AG09319 (cell line): ENCODE data around the gene FZR1.

ENCODE experiments used
- DNase-seq: peaks from one replicate; pipeline ENCODE4 v3.0.0-alpha.2; 2010; ENCODE audit warnings: low read depth; ENCODE audit errors: extremely low read depth
- CTCF ChIP-seq: IDR thresholded peaks from 2 replicates; pipeline ENCODE4 v1.5.1; 2011; ENCODE audit warnings: low read depth, mild to moderate bottlenecking, inconsistent platforms, low read length, moderate library complexity

The FZR1 gene

DNA sequence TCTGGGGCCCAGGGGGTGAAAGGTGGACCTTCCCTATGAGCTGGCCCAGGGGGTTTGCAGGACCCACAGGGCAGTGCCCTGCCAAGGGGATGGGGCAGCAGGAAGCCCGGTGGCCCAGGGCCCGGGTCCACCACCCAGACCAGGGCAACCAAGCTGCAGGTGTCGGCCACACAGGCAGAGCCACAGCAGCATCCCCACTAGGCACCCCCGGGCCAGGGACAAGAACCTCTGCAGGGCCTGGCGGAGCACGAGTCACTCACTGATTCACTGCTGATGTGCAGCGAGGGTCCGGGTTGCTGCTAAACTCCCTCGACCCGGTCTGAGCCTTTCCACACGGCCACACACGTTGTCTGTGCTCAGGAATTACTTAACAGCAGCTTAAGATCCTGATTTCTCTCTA lies 8.8 kb downstream of the FZR1 start:
- no peak for DNase-seq
- no peak for TF ChIP-seq CTCF

- DNase-seq: no peak
- TF ChIP-seq CTCF: no peak
These were observed 9.8 kb downstream of the FZR1 start for GRCh38 chr19:3515891-3516422.

DNA sequence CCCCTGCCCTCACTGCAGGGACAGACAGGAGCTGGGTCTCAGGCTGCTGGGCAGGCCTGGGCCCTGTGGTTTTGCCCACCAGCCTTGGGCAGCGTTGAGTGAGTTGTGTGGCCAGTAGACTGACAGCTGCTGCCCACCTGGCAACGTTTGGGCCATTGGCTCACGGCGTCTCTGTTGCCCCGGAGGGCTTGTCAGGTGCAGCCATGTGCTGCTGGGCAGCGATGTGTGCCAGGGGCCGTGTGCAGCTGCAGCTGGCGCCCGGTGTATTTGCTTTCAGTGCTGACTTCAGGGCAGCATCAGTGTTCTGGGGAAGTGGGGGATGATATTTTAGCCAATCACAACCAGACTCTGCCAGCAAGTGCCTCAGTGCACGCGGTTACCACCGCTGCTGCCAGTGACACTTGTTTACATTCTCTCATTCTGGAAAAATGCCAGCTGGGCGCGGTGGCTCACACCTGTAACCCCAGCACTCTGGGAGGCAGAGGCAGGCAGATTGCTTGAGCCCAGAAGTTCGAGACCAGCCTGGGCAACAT lies 10.6 kb downstream of the FZR1 start:
- no peak for DNase-seq
- TF ChIP-seq CTCF: no peak

DNA sequence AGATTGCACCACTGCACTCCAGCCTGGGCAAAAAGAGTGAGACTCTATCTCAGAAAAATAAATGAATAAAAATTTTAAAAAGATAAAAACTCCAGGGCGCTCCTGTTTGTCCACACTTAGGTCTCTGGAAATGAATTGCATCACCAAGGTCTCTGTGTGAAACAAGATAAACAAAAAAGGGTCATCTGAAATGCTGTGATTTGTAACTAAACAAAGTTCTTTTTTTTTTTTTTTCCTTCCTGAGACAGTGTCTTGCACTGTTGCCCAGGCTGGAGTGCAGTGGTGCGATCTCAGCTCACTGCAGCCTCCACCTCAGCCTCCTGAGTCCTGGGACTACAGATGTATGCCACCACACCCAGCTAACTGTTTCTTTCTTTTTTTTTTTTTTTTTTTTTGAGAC lies 11.5 kb downstream of the FZR1 start:
- no peak for TF ChIP-seq CTCF
- DNase-seq: no peak

DNA sequence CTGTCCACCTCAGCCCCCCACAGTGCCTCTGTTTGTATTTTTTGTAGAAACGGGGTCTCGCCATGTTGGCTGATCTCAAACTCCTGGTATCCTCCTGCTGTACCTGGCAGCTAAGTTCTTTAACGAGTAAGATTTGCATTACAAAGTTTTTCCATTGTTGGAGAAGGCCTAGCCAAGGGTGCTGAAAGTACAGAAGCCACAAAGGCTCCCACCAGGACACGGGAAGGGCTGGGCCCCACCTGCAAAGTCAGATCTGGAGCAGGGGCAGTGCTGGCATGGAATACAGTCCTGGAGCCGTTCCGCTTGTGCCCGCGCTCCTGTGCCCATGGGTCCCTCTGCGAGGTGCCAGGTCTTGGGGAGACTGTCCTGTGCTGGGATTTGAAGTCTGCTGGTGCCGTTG lies 12.1 kb downstream of the FZR1 start:
- DNase-seq: no peak
- no peak for TF ChIP-seq CTCF

- no peak for DNase-seq
- no peak for TF ChIP-seq CTCF
These were observed 12.5 kb downstream of the FZR1 start for GRCh38 chr19:3518659-3519058.

DNA sequence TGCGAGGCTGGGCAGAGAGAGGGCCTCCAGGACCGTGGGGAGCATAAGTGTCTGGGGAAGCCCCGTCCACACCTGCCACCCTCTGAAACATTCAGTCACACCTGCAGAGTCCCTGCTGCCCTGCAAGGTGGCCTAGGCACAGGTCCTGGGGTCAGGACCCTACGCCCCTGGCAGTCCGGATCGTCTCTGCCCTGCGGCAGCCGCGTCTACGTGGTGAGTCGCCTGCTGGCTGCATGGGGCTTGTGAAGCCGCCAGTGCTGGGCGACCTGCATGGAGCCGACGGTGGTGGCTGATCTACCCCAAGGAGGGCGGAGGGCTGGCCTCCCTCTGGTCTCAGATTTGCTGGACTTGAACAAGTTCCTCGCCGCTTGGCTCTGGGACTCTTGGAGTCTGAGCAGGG lies 13.0 kb downstream of the FZR1 start:
- no peak for TF ChIP-seq CTCF
- DNase-seq: no peak
